Measurements from ENCODE around the gene RANBP2.

- TF ChIP-seq CTCF (conservative IDR thresholded peaks at IDR 0.05 in 1 of 2, IDR thresholded peaks at IDR 0.05 in 1 of 2; ENCODE audit: low read depth in 1 of 2, low read length in 2 of 2) = no peak
- no peak for TF ChIP-seq EZH2 (IDR thresholded peaks at IDR 0.05; ENCODE audit: low read length, missing control alignments)
Measured at GRCh38 chr2:108704871-108705270, 14.4 kb upstream of the RANBP2 start.

Data from fibroblast of lung (primary cell).